ENCODE results near the gene SET. TPM values are rescaled to one million over a fixed set of nuclear protein-coding genes. Genes with fewer than 3 reads are reported as not detected.
"Not testable (repeated sequence)": the region's sequence is repeated elsewhere in the genome, so short reads cannot be mapped to it uniquely, and the experiment has no call there.

The SET gene
- total RNA-seq, 1 experiment from 2014 or later: 422 TPM

- no TSS peak for BruUV-seq (replicated peaks)
- DNase-seq (ENCODE audit: low read depth, low spot score) (no peak), ATAC-seq (no peak)
- POLR2A ChIA-PET: interaction anchor here (0.6 kb wide), 1 partner anchor 17 kb away, joined by 5 read pairs; no protein-coding TSS in a partner anchor
- H3K36me3 ChIP-seq (ENCODE audit: control insufficient read depth, insufficient read depth, low read length): peaks cover 44% of the 10 kb centered on the region
- H3K4me3 ChIP-seq (ENCODE audit: low read depth in 2 of 2, low read length in 2 of 2): no peak overlapping the region
- in situ Hi-C loops (cut with HindIII; ENCODE audit: low pct_unique_long_range_greater_than_20kb, low sequenced_read_pairs) (no loop called here), intact Hi-C loops (cut with micrococcal nuclease; ENCODE audit: unreplicated experiment) (no loop called here)
- peaks cover 3% of the 10 kb centered on the region; the same call in 1 of the 2 replicates for H3K4me1 ChIP-seq (ENCODE audit: control insufficient read depth, insufficient read depth, low read length)
- no peak for TF ChIP-seq CTCF (IDR thresholded peaks at IDR 0.05)
- TF ChIP-seq, protein P1, sequence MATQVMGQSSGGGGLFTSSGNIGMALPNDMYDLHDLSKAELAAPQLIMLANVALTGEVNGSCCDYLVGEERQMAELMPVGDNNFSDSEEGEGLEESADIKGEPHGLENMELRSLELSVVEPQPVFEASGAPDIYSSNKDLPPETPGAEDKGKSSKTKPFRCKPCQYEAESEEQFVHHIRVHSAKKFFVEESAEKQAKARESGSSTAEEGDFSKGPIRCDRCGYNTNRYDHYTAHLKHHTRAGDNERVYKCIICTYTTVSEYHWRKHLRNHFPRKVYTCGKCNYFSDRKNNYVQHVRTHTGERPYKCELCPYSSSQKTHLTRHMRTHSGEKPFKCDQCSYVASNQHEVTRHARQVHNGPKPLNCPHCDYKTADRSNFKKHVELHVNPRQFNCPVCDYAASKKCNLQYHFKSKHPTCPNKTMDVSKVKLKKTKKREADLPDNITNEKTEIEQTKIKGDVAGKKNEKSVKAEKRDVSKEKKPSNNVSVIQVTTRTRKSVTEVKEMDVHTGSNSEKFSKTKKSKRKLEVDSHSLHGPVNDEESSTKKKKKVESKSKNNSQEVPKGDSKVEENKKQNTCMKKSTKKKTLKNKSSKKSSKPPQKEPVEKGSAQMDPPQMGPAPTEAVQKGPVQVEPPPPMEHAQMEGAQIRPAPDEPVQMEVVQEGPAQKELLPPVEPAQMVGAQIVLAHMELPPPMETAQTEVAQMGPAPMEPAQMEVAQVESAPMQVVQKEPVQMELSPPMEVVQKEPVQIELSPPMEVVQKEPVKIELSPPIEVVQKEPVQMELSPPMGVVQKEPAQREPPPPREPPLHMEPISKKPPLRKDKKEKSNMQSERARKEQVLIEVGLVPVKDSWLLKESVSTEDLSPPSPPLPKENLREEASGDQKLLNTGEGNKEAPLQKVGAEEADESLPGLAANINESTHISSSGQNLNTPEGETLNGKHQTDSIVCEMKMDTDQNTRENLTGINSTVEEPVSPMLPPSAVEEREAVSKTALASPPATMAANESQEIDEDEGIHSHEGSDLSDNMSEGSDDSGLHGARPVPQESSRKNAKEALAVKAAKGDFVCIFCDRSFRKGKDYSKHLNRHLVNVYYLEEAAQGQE (IDR thresholded peaks at IDR 0.05; ENCODE audit: insufficient read depth in 1 of 2, low read depth in 2 of 2, low read length in 1 of 2): no peak
- no peaks in the 10 kb centered on the region for H3K9me3 ChIP-seq (ENCODE audit: control insufficient read depth, insufficient read depth, low read depth, low read length)
- no peaks in the 10 kb centered on the region for H3K27me3 ChIP-seq (ENCODE audit: control insufficient read depth, insufficient read depth, low read length)
- no peak overlapping the region for H3K27ac ChIP-seq (ENCODE audit: low read length)
- CTCF ChIA-PET: no interaction called here
Measured at GRCh38 chr9:128694344-128694743, 5.3 kb downstream of the SET start.

DNA sequence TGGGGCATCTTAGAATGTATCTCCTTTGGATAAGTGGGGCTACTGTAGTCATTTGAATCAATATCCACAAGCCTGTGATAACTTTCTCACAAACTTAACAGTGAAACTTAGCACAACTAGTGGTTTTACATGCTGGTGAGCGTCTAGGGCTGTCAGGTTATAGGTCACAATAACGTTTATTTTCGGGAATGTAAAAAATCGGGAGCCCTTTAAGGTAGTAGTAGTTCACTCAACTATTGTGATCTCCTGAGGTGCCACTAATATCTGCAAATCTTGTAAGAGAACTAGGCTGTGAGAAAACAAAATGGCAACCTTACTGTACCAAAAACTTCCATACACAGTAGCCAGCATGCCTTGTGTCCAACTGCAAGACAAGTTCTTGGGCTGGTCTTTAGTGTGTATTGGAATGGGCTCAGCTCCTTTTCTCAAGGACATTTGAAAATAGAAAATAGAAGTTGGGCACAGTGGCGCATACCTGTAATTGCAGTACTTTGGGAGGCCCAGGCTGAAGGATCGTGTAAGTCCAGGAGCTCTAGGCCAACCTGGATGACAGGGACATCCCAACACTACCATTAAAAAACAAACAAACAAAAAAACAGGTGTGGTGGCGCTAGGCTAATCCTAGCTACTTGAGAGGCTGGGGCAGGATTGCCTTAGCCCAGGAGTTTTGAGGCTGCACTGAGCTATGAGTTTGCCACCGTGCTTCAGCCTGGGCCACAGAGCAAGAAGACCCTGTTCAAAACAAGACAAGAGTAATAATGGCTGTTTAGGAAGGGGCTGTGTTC is 8.1 kb downstream of the SET start:
- H3K4me3 ChIP-seq (ENCODE audit: low read depth in 2 of 2, low read length in 2 of 2): no peak overlapping the region
- H3K27ac ChIP-seq (ENCODE audit: low read length): no peak overlapping the region
- DNase-seq (ENCODE audit: low read depth, low spot score) (no peak), ATAC-seq (peak; percentile 32)
- ChIA-PET CTCF (interaction anchor here (0.7 kb wide), 1 partner anchor 131 kb away, joined by 6 read pairs; no protein-coding TSS in a partner anchor), POLR2A (no interaction called here)
- BruUV-seq (replicated peaks): no TSS peak
- in situ Hi-C loops (cut with HindIII; ENCODE audit: low pct_unique_long_range_greater_than_20kb, low sequenced_read_pairs): no loop called here
- TF ChIP-seq CTCF (IDR thresholded peaks at IDR 0.05) (no peak), POLR2AphosphoS5 (IDR thresholded peaks at IDR 0.05; ENCODE audit: low read depth, low read length) (peak; percentile 52; the same call in 1 of the 2 replicates), TCF7L2 (IDR thresholded peaks at IDR 0.05; ENCODE audit: low read depth, low read length) (no peak), SIN3A (IDR thresholded peaks at IDR 0.05; ENCODE audit: borderline replicate concordance, insufficient read depth, low read depth, low read length) (no peak)
- TF ChIP-seq, protein P1 (IDR thresholded peaks at IDR 0.05; ENCODE audit: insufficient read depth in 1 of 2, low read depth in 2 of 2, low read length in 1 of 2): no peak
- no peaks in the 10 kb centered on the region for H3K27me3 ChIP-seq (ENCODE audit: control insufficient read depth, insufficient read depth, low read length)
- intact Hi-C loops (cut with micrococcal nuclease; ENCODE audit: unreplicated experiment): no loop called here
- H3K9me3 ChIP-seq (ENCODE audit: control insufficient read depth, insufficient read depth, low read depth, low read length): no peaks in the 10 kb centered on the region
- H3K36me3 ChIP-seq (ENCODE audit: control insufficient read depth, insufficient read depth, low read length): peaks cover 28% of the 10 kb centered on the region
- no peaks in the 10 kb centered on the region; the same call in 1 of the 2 replicates for H3K4me1 ChIP-seq (ENCODE audit: control insufficient read depth, insufficient read depth, low read length)

DNA sequence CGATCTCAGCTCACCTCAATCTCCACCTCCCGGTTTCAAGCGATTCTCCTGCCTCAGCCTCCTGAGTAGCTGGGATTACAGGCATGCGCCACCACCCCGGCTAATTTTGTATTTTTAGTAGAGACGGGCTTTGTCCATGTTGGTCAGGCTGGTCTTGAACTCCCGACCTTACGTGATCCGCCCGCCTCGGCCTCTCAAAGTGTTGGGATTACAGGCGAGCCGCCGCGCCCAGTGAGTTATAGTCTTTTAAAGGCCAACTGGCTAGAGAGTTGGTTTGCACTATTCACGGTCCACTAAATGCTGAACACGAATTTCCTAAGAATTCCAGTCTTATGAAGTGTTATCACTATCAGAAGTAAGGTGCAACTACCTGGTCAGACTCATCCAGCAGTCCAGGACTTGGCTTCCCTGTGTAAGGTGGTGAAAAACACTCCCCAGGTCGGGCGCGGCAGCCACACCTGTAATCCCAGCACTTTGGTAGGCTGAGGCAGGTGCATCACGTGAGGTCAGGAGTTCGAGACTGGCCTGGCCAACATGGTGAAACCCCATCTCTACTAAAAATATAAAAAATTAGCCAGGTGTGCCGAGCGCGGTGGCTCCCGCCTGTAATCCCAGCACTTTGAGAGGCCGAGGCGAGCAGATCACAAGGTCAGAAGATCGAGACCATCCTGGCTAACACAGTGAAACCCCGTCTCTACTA is 10.2 kb downstream of the SET start:
- POLR2A ChIA-PET; H3K9me3 ChIP-seq (ENCODE audit: control insufficient read depth, insufficient read depth, low read depth, low read length); CTCF ChIA-PET; BruUV-seq (replicated peaks); H3K4me1 ChIP-seq (ENCODE audit: control insufficient read depth, insufficient read depth, low read length); H3K27ac ChIP-seq (ENCODE audit: low read length); H3K27me3 ChIP-seq (ENCODE audit: control insufficient read depth, insufficient read depth, low read length); H3K4me3 ChIP-seq (ENCODE audit: low read depth in 2 of 2, low read length in 2 of 2); intact Hi-C loops (cut with micrococcal nuclease; ENCODE audit: unreplicated experiment); in situ Hi-C loops (cut with HindIII; ENCODE audit: low pct_unique_long_range_greater_than_20kb, low sequenced_read_pairs); ATAC-seq; H3K36me3 ChIP-seq (ENCODE audit: control insufficient read depth, insufficient read depth, low read length); DNase-seq (ENCODE audit: low read depth, low spot score): not testable (repeated sequence)
